Liver (tissue), 3 donors: Measurements from ENCODE around the gene TBL1X.

Experiments used
- JUND ChIP-seq, 2 donors: IDR thresholded peaks; 2 replicates each; pipeline ENCODE4 v1.6.1; 2016; ENCODE audit warnings: antibody characterized with exemption in 2 of 2
- MAX ChIP-seq: IDR thresholded peaks from 2 replicates; pipeline ENCODE4 v1.6.1; 2016; ENCODE audit warnings: antibody characterized with exemption
- TF ChIP-seq, protein P1 (sequence below): fragments of 150-350 bp; IDR thresholded peaks from 2 replicates; pipeline ENCODE4 v1.5.1; 2017; ENCODE audit warnings: improper control_type of control experiment, low read depth, low read length; ENCODE audit not compliant: missing input control
- TF ChIP-seq, protein P2 (sequence below): IDR thresholded peaks from 2 replicates; pipeline ENCODE4 v1.6.1; 2016; ENCODE audit warnings: antibody characterized with exemption, mild to moderate bottlenecking
- donor health status: healthy.
- donor health status: healthy.

DNA sequence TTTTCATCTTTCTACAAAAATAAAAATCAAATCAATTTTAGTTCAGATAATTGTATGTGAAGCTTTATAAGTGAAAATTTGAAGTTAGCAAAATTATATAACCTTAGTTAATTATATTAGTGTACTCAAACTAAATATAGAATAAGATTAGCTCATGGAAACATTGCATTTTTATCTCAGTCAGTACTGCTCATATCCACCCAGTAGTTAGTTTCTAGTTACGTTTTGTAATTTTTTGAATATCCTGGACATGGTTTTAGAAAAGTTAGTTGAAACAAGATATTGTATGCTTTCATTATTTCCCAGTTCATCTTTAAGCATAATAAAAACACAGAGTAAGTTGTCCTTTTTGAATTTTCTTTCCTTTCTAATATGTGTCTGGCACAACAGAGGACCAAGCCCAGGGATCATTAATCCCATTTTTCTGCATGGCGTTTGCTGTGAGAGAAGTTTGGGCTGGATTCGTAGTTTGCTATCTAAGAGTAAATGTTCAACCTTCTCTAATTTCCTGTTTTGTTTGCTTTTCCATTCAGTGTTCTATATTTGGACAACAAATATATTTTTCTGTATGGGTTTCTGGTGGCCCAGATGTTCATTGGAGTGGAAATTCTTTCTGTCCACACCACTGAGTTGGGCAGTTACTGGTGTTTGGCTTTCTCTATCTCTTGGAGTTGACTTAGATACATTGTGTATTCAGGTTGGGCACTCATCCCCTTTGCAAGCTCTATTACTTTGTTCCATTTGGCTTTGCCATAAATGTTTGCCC lies 12.1 kb downstream of the TBL1X start:
- no peak for TF ChIP-seq MAX
- TF ChIP-seq, protein P1, sequence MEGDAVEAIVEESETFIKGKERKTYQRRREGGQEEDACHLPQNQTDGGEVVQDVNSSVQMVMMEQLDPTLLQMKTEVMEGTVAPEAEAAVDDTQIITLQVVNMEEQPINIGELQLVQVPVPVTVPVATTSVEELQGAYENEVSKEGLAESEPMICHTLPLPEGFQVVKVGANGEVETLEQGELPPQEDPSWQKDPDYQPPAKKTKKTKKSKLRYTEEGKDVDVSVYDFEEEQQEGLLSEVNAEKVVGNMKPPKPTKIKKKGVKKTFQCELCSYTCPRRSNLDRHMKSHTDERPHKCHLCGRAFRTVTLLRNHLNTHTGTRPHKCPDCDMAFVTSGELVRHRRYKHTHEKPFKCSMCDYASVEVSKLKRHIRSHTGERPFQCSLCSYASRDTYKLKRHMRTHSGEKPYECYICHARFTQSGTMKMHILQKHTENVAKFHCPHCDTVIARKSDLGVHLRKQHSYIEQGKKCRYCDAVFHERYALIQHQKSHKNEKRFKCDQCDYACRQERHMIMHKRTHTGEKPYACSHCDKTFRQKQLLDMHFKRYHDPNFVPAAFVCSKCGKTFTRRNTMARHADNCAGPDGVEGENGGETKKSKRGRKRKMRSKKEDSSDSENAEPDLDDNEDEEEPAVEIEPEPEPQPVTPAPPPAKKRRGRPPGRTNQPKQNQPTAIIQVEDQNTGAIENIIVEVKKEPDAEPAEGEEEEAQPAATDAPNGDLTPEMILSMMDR: no peak
- peak in 1 of 2 donors; percentile 20 for TF ChIP-seq JUND (IDR thresholded peaks at IDR 0.05)
- TF ChIP-seq, protein P2, sequence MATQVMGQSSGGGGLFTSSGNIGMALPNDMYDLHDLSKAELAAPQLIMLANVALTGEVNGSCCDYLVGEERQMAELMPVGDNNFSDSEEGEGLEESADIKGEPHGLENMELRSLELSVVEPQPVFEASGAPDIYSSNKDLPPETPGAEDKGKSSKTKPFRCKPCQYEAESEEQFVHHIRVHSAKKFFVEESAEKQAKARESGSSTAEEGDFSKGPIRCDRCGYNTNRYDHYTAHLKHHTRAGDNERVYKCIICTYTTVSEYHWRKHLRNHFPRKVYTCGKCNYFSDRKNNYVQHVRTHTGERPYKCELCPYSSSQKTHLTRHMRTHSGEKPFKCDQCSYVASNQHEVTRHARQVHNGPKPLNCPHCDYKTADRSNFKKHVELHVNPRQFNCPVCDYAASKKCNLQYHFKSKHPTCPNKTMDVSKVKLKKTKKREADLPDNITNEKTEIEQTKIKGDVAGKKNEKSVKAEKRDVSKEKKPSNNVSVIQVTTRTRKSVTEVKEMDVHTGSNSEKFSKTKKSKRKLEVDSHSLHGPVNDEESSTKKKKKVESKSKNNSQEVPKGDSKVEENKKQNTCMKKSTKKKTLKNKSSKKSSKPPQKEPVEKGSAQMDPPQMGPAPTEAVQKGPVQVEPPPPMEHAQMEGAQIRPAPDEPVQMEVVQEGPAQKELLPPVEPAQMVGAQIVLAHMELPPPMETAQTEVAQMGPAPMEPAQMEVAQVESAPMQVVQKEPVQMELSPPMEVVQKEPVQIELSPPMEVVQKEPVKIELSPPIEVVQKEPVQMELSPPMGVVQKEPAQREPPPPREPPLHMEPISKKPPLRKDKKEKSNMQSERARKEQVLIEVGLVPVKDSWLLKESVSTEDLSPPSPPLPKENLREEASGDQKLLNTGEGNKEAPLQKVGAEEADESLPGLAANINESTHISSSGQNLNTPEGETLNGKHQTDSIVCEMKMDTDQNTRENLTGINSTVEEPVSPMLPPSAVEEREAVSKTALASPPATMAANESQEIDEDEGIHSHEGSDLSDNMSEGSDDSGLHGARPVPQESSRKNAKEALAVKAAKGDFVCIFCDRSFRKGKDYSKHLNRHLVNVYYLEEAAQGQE: no peak
